ENCODE results near the gene TIMM50. TPM values are rescaled to one million over a fixed set of nuclear protein-coding genes. Genes with fewer than 3 reads are reported as not detected.
"Not testable (repeated sequence)": the region's sequence is repeated elsewhere in the genome, so short reads cannot be mapped to it uniquely, and the experiment has no call there.

Gene TIMM50
- total RNA-seq, 8 experiments from 2014 or later = 46.0 to 104 (median 65.6) TPM

DNA sequence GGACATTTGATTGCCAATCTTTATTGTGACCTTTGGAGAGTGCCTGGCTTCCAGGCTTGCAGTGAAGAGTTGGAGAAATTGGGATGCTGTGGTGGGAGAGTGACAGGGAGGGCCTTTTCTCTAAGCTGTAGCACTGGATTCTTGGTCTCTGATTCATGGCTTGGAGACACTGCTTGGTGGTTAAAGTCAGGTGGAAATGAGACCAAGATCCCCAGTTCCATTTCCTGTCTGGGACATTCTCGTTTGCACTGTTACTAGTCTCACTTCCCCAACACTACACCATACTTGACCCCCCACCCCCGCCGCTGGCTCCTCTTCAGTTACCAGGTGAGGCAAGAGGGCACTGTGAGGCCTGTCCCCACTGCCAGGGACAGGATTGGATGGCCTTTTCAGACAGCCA, 32.4 kb upstream of the TIMM50 start:
- Histone ChIP-seq H3K4me3 (no peak overlapping the region), H3K4me1 (replicated peaks in 1 of 2) (peaks cover 5 to 12% of the 10 kb centered on the region in 2 donors), H3K27ac (no peak overlapping the region)
- in situ Hi-C loops (cut with MboI; ENCODE audit: low pct_unique_long_range_greater_than_20kb in 2 of 9, low sequenced_read_pairs in 9 of 9, unreplicated experiment in 9 of 9) = no loop called here
- no peak for ATAC-seq (replicated peaks in 6 of 8)
- WGBS, 10 experiments = 83 to 100% methylated on average over 1 of the region's 3 CpGs; no CpG with 5 or more reads in 8 of the 10 experiments

DNA sequence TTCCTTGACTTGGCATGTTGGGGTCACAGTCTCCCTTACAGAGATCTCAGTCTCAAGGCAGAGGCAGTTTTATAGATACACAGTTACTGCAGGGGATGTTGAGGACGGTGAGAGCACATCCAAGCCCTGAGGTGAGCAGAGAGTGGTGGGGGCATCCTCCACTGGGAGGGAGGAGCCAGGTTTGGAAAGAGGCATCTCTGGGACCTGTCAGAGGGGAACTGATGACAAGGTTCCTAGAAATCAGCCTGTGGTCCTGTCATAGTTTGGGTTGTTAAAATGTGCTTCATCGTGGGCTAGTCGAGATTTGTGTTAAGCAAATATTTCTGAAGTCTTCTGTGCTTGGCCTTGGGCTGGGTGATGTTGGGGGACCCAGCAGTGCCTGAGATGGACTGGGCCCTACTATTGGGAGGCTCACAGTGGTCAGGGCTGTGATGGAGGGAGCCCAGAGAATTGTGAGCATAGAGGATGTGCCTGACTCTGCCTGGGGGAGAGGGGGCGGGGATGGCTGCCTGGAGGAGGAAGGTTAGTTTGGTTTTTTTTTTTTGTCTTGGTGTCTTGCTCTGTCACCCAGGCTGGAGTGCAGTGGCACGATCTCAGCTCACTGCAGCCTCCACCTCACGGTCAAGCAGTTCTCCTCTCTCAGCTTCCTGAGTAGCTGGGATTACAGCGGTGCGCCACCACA, 31.4 kb upstream of the TIMM50 start:
- no peak for ATAC-seq (replicated peaks in 6 of 8)
- Histone ChIP-seq H3K4me3 (no peak overlapping the region), H3K4me1 (replicated peaks in 1 of 2) (peaks cover 5 to 10% of the 10 kb centered on the region in 2 donors), H3K27ac (no peak overlapping the region)
- WGBS, 10 experiments = 72 to 100% (median 95%) methylated on average over 1 to 6 of the region's 8 CpGs; no CpG with 5 or more reads in 2 of the 10 experiments
- in situ Hi-C loops (cut with MboI; ENCODE audit: low pct_unique_long_range_greater_than_20kb in 2 of 9, low sequenced_read_pairs in 9 of 9, unreplicated experiment in 9 of 9) = no loop called here

DNA sequence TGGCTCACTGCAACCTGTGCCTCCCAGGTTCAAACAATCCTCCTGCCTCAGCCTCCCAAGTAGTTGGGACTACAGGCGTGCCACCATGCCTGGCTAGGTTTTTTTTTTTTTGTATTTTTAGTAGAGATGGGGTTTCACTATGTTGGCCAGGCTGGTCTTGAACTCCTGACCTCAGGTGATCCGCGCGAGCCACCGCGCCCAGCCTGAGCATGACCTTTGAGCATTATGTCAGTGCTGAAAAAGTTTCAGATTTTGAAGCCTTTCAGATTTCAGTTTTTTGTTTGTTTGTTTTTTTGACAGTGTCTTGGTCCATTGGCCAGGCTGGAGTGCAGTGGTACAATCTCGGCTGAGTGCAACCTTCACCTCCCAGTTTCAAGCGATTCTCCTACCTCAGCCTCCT, 29.4 kb upstream of the TIMM50 start:
- ATAC-seq (replicated peaks in 6 of 8); H3K4me1 ChIP-seq (replicated peaks in 1 of 2); H3K4me3 ChIP-seq; H3K27ac ChIP-seq; in situ Hi-C loops (cut with MboI; ENCODE audit: low pct_unique_long_range_greater_than_20kb in 2 of 9, low sequenced_read_pairs in 9 of 9, unreplicated experiment in 9 of 9): not testable (repeated sequence)
- WGBS, 10 experiments = 83 to 100% (median 97%) methylated on average over 1 to 7 of the region's 8 CpGs; no CpG with 5 or more reads in 3 of the 10 experiments

DNA sequence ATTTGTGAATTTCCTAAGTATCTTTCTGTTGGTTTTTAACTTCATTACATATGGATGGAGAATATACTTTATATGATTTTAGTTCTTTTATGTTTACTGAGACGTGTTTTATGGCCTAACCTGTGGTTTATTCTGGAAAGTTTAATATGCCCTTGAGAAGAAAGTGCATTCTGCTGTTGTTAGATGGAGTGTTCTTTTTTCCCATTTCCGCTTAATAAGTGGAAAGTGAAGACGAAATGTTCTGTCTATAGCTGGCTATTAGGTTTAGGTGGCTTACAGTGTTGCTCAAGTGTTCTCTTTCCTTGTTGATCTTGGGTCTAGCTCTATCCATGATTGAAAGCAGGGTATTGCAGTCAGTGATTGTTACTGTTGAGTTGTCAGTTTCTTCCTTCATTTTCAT, 17.2 kb upstream of the TIMM50 start:
- H3K4me3 ChIP-seq = no peak overlapping the region
- no peak overlapping the region for H3K27ac ChIP-seq
- no peaks in the 10 kb centered on the region for H3K4me1 ChIP-seq (replicated peaks in 1 of 2)
- 20 to 100% (median 93%) methylated on average over 1 to 3 of the region's 3 CpGs; no CpG with 5 or more reads in 1 of the 10 experiments for WGBS, 10 experiments
- no peak for ATAC-seq (replicated peaks in 6 of 8)
- in situ Hi-C loops (cut with MboI; ENCODE audit: low pct_unique_long_range_greater_than_20kb in 2 of 9, low sequenced_read_pairs in 9 of 9, unreplicated experiment in 9 of 9) = no loop called here

DNA sequence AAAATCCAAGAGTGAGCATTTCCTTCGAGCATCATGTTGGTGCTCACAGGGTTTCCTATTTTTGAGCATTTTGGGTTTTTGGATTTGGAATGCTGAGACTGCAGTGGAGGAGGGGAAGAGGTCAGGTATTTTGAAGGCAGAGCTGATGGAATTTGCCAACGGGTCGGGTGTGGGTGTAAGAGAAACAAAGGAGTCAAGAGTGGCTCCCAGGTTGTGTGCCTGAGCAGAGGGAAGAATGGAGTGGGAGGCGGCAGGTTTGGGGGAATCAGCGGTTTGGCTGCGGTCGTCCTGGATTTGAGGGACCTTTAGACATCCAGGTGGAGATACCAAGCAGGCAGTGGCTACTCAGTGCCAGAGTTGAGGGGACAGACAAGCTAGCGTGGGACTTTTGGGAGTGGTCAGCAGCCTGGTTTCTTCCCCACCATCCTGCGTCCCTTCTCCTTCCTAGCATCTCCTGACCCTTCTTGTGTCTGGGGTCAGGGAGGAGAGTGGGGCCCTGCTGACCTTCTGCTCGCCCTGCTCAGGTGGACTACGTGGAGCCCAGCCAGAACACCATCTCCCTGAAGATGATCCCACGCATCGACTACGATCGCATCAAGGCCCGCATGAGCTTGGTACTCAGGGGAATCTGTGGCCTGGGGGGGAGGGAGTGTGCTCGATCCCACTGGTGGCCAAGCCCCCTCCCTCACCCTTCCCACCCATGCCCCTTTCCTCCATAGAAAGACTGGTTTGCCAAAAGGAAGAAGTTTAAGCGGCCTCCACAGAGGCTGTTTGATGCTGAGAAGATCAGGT, 14.5 kb upstream of the TIMM50 start:
- Histone ChIP-seq H3K4me1 (replicated peaks in 1 of 2) (no peaks in the 10 kb centered on the region), H3K27ac (no peak overlapping the region), H3K4me3 (no peak overlapping the region)
- ATAC-seq (replicated peaks in 6 of 8) = no peak
- 88 to 100% (median 93%) methylated on average over 2 to 12 of the region's 18 CpGs; no CpG with 5 or more reads in 2 of the 10 experiments for WGBS, 10 experiments
- in situ Hi-C loops (cut with MboI; ENCODE audit: low pct_unique_long_range_greater_than_20kb in 2 of 9, low sequenced_read_pairs in 9 of 9, unreplicated experiment in 9 of 9) = no loop called here

DNA sequence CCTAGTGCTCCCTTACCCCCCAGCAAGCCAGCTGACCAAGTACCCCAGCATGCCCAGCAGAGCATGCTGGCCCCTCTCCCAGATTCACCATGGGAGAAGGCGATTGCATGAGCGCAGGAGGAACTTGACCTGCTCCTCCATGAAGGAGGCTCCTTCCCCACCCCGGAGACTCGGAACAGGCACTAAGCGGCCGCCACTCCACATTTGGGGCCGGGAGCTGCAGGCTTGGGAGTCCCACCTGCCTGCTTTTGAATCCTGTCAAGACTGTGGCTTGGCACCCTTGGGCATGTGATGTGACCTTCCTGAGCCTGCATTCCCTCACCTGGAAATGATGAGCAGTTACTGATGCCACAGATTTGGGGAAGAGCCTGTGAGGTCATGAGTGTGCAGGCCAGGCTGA, 12.7 kb upstream of the TIMM50 start:
- H3K27ac ChIP-seq = no peak overlapping the region
- no peak overlapping the region for H3K4me3 ChIP-seq
- H3K4me1 ChIP-seq (replicated peaks in 1 of 2) = no peaks in the 10 kb centered on the region
- WGBS, 10 experiments = 95 to 100% (median 100%) methylated on average over 1 to 4 of the region's 7 CpGs; no CpG with 5 or more reads in 7 of the 10 experiments
- no peak for ATAC-seq (replicated peaks in 6 of 8)
- in situ Hi-C loops (cut with MboI; ENCODE audit: low pct_unique_long_range_greater_than_20kb in 2 of 9, low sequenced_read_pairs in 9 of 9, unreplicated experiment in 9 of 9) = no loop called here

DNA sequence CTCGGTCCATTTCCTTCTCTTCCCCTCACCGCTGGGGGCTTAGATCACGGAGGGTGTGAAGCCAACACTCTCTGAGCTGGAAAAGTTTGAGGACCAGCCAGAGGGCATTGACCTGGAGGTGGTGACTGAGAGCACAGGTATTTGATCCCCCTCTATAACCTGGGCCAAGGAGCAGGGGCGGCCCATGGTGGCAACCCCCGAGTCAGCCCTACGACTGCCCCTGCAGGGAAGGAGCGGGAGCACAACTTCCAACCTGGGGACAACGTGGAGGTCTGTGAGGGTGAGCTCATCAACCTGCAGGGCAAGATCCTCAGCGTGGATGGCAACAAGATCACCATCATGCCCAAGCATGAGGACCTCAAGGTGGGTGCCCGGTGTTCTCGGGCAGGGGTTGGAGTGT, 11.6 kb upstream of the TIMM50 start:
- no peak overlapping the region for H3K4me3 ChIP-seq
- in situ Hi-C loops (cut with MboI; ENCODE audit: low pct_unique_long_range_greater_than_20kb in 2 of 9, low sequenced_read_pairs in 9 of 9, unreplicated experiment in 9 of 9) = no loop called here
- WGBS, 10 experiments = 75 to 100% (median 95%) methylated on average over 1 to 5 of the region's 11 CpGs; no CpG with 5 or more reads in 3 of the 10 experiments
- no peak overlapping the region for H3K27ac ChIP-seq
- no peak for ATAC-seq (replicated peaks in 6 of 8)
- H3K4me1 ChIP-seq (replicated peaks in 1 of 2) = no peaks in the 10 kb centered on the region

DNA sequence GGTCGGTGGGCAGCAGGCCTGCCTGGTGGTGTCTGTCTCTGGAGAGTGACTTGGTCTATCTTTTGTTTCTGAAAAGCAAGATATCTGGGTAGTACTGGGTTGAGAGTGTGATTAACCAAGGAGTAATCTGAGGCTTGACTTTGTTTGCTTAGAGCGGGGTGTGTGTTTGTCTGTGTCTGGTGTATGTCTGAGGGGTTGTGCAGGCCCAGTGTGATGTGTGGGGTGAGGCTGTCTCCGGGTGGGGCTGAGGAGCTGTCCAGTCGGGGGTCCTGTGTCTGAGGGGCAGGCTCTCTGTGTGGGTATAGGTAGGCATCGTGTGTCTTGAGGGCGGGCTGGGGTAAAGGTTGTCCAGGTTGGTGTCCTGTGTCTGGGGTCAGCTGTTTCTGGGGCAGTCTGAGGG, 11.1 kb upstream of the TIMM50 start:
- no peak overlapping the region for H3K4me3 ChIP-seq
- ATAC-seq (replicated peaks in 6 of 8) = no peak
- 80 to 100% methylated on average over 1 to 2 of the region's 6 CpGs; no CpG with 5 or more reads in 8 of the 10 experiments for WGBS, 10 experiments
- H3K27ac ChIP-seq = no peak overlapping the region
- in situ Hi-C loops (cut with MboI; ENCODE audit: low pct_unique_long_range_greater_than_20kb in 2 of 9, low sequenced_read_pairs in 9 of 9, unreplicated experiment in 9 of 9) = no loop called here
- H3K4me1 ChIP-seq (replicated peaks in 1 of 2) = no peaks in the 10 kb centered on the region

DNA sequence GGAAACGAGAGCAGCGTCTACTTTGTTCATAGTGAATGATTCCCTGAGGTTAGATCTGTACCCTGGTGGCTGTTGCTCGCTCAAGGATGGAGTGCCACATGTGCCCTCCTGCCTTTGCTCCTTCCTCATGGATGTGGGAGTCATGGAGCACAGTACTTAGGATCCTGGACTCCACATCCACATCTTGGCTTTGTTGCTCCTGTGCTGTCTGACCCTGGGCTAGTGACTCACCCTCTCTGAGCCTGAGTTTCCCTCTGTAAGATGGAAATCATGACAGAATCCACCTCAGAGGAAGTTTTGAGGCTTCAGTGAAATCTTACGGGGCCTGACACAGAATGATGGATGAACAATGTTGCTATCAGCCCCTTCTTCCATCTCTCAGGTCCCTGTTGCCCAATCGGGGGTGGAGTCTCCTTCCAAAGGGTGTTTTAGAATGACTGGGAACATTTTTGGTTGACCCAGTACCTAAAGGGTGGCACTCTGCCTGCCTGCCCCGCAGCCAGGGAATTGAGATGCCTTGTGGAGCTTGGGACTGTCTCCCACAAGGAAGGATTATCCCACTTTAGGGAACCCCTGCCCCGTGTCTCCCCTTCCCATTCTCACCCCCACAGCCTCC, 9.8 kb upstream of the TIMM50 start:
- Histone ChIP-seq H3K4me3 (no peak overlapping the region), H3K4me1 (replicated peaks in 1 of 2) (no peaks in the 10 kb centered on the region), H3K27ac (no peak overlapping the region)
- WGBS, 10 experiments = 20 to 89% (median 84%) methylated on average over 1 to 5 of the region's 7 CpGs; no CpG with 5 or more reads in 6 of the 10 experiments
- no peak for ATAC-seq (replicated peaks in 6 of 8)
- in situ Hi-C loops (cut with MboI; ENCODE audit: low pct_unique_long_range_greater_than_20kb in 2 of 9, low sequenced_read_pairs in 9 of 9, unreplicated experiment in 9 of 9) = no loop called here

DNA sequence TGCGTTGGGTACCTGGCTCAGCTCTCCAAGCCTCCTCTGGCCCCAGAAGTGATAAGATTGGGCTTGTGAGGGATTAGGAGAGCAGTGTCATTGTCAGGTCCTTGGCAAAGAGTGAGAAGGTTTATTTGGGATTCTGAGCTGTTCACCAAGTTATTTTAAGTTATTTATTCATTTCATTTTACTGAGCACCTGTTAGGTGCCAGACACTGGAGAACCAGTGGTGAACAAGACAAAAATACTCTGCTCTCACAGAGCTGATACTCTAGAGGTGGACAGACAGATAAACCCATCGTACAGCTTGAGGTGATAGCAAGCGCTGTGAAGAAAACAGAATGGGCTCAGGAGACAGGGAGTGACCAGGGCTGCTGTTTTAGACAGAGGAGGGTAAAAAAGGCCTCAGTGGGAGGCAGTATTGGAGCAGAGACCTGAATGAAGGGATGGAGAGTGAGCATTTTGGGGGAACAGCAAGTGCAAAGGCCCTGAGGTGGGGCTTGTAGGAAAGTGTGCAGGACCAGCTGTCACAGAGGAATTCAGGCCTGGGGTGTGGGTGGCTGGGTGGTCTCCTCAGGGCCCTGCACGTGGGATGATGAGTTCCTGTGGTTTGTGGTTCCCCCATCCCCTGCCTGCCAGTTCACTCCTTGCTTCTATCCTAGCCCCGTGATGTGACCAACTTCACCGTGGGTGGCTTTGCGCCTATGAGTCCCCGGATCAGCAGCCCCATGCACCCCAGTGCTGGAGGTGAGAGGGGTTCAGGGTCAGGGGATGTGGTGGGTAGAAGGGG, 8.7 kb upstream of the TIMM50 start:
- H3K4me3 ChIP-seq = no peak overlapping the region
- no peak for ATAC-seq (replicated peaks in 6 of 8)
- 30 to 100% (median 93%) methylated on average over 1 to 4 of the region's 8 CpGs; no CpG with 5 or more reads in 4 of the 10 experiments for whole genome bisulfite sequencing, 10 experiments
- in situ Hi-C loops (cut with MboI; ENCODE audit: low pct_unique_long_range_greater_than_20kb in 2 of 9, low sequenced_read_pairs in 9 of 9, unreplicated experiment in 9 of 9) = no loop called here
- no peaks in the 10 kb centered on the region for H3K4me1 ChIP-seq (replicated peaks in 1 of 2)
- no peak overlapping the region for H3K27ac ChIP-seq

DNA sequence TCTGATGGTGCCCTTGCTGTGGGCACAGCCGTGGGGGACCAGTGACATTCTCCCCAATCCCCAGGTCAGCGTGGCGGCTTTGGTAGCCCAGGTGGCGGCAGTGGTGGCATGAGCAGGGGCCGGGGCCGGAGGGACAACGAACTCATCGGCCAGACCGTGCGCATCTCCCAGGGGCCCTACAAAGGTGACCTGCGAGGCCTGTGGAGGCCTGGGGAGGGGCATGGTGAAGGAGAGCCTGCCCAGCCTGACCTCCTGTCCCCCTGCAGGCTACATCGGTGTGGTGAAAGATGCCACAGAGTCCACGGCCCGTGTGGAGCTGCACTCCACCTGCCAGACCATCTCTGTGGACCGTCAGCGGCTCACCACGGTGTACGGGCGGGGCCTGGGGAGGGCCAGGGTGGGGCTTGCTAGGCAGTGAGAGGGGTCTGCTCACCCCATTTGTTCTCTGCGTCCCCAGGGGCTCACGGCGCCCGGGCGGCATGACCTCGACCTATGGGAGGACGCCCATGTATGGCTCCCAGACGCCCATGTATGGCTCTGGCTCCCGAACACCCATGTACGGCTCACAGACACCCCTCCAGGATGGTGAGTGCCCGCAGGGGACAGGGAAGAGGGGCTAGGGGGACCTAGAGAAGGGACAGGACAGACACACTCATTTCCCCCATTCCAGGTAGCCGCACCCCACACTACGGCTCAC, 7.7 kb upstream of the TIMM50 start:
- H3K27ac ChIP-seq = no peak overlapping the region
- no peak overlapping the region for H3K4me3 ChIP-seq
- 95 to 100% methylated on average over 1 to 4 of the region's 32 CpGs; no CpG with 5 or more reads in 8 of the 10 experiments for WGBS, 10 experiments
- ATAC-seq (replicated peaks in 6 of 8) = peak in 4 of 8 experiments; percentile 6 to 12 (median 8)
- in situ Hi-C loops (cut with MboI; ENCODE audit: low pct_unique_long_range_greater_than_20kb in 2 of 9, low sequenced_read_pairs in 9 of 9, unreplicated experiment in 9 of 9) = no loop called here
- no peaks in the 10 kb centered on the region for H3K4me1 ChIP-seq (replicated peaks in 1 of 2)

DNA sequence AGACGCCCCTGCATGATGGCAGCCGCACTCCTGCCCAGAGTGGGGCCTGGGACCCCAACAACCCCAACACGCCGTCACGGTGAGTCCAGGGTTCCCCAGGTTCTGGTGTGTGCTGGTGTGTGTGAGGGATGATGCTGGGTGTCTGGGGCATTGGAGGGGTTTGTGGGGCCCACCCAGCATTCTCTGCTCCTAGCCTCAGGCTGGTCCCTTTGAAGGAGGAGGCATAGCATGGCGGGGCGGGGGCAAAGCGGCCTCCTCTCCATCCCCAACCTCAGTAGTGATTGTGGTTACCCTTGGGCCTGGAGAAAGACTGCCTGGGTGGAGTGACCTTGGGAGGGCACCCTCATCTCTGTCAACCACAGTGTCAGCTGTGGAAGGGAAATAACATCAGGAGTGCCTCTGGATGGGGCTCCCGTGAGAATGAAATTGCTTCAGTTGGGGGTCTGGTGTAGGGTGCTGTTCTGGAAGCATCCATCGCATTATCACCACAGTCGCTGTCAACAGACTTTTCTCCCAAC, 7.1 kb upstream of the TIMM50 start:
- Histone ChIP-seq H3K4me3 (no peak overlapping the region), H3K27ac (no peak overlapping the region), H3K4me1 (replicated peaks in 1 of 2) (no peaks in the 10 kb centered on the region)
- ATAC-seq (replicated peaks in 6 of 8) = peak in 6 of 8 experiments; percentile 5 to 11 (median 6)
- in situ Hi-C loops (cut with MboI; ENCODE audit: low pct_unique_long_range_greater_than_20kb in 2 of 9, low sequenced_read_pairs in 9 of 9, unreplicated experiment in 9 of 9) = no loop called here
- WGBS, 10 experiments = 100% methylated on average over 1 of the region's 11 CpGs; no CpG with 5 or more reads in 8 of the 10 experiments
